ENCODE results near the gene DLG2. TPM values are rescaled to one million over a fixed set of nuclear protein-coding genes. Genes with fewer than 3 reads are reported as not detected.
"Not testable (repeated sequence)": the region's sequence is repeated elsewhere in the genome, so short reads cannot be mapped to it uniquely, and the experiment has no call there.

Gene DLG2
- total RNA-seq, 1 donor from 2014 or later: 0.40 TPM

GRCh38 chr11:83601914-83602527 lies 2025.1 kb downstream of the DLG2 start:
- no peak for DNase-seq (ENCODE audit: low read depth in 2 of 2)

GRCh38 chr11:83601201-83601913 lies 2025.8 kb downstream of the DLG2 start:
- no peak for DNase-seq (ENCODE audit: low read depth in 2 of 2)

GRCh38 chr11:83600661-83601060 lies 2026.5 kb downstream of the DLG2 start:
- no peak for DNase-seq (ENCODE audit: low read depth in 2 of 2)

- no peak for DNase-seq (ENCODE audit: low read depth in 2 of 2)
These were observed 2028.1 kb downstream of the DLG2 start for GRCh38 chr11:83599066-83599465.

- not testable (repeated sequence) for DNase-seq (ENCODE audit: low read depth in 2 of 2)
These were observed 2039.3 kb downstream of the DLG2 start for GRCh38 chr11:83587797-83588196.

- peak in 1 of 2 donors; percentile 0 for DNase-seq (ENCODE audit: low read depth in 2 of 2)
These were observed 2043.3 kb downstream of the DLG2 start for GRCh38 chr11:83583757-83584366.

GRCh38 chr11:83574519-83574918 lies 2052.6 kb downstream of the DLG2 start:
- no peak for DNase-seq (ENCODE audit: low read depth in 2 of 2)

- no peak for DNase-seq (ENCODE audit: low read depth in 2 of 2)
These were observed 2054.3 kb downstream of the DLG2 start for GRCh38 chr11:83572581-83573496.

- no peak for DNase-seq (ENCODE audit: low read depth in 2 of 2)
These were observed 2055.8 kb downstream of the DLG2 start for GRCh38 chr11:83571302-83571701.

- DNase-seq (ENCODE audit: low read depth in 2 of 2): no peak
These were observed 2057.9 kb downstream of the DLG2 start for GRCh38 chr11:83569134-83569805.

GRCh38 chr11:83568516-83568915 lies 2058.6 kb downstream of the DLG2 start:
- no peak for DNase-seq (ENCODE audit: low read depth in 2 of 2)

GRCh38 chr11:83566950-83567349 lies 2060.2 kb downstream of the DLG2 start:
- no peak for DNase-seq (ENCODE audit: low read depth in 2 of 2)

GRCh38 chr11:83564870-83565269 lies 2062.3 kb downstream of the DLG2 start:
- DNase-seq (ENCODE audit: low read depth in 2 of 2): no peak

GRCh38 chr11:83558281-83558680 lies 2068.9 kb downstream of the DLG2 start:
- DNase-seq (ENCODE audit: low read depth in 2 of 2): no peak

GRCh38 chr11:83557653-83558052 lies 2069.5 kb downstream of the DLG2 start:
- DNase-seq (ENCODE audit: low read depth in 2 of 2): no peak

GRCh38 chr11:83554876-83555275 lies 2072.3 kb downstream of the DLG2 start:
- DNase-seq (ENCODE audit: low read depth in 2 of 2): no peak

- peak in 1 of 2 donors; percentile 27 for DNase-seq (ENCODE audit: low read depth in 2 of 2)
These were observed 2077.0 kb downstream of the DLG2 start for GRCh38 chr11:83549984-83550667.

GRCh38 chr11:83546368-83546767 lies 2080.8 kb downstream of the DLG2 start:
- no peak for DNase-seq (ENCODE audit: low read depth in 2 of 2)

GRCh38 chr11:83545494-83546260 lies 2081.5 kb downstream of the DLG2 start:
- no peak for DNase-seq (ENCODE audit: low read depth in 2 of 2)

- DNase-seq (ENCODE audit: low read depth in 2 of 2): no peak
These were observed 2082.3 kb downstream of the DLG2 start for GRCh38 chr11:83544846-83545245.

All from lung microvascular endothelial cell (primary cell).